ENCODE data around the gene VN1R4. TPM values are rescaled to one million over a fixed set of nuclear protein-coding genes. Genes with fewer than 3 reads are reported as not detected.
"Not testable (repeated sequence)": the region's sequence is repeated elsewhere in the genome, so short reads cannot be mapped to it uniquely, and the experiment has no call there.

The VN1R4 gene, protein sequence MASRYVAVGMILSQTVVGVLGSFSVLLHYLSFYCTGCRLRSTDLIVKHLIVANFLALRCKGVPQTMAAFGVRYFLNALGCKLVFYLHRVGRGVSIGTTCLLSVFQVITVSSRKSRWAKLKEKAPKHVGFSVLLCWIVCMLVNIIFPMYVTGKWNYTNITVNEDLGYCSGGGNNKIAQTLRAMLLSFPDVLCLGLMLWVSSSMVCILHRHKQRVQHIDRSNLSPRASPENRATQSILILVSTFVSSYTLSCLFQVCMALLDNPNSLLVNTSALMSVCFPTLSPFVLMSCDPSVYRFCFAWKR
- total RNA-seq: not detected

- not testable (repeated sequence) for H3K27me3 Mint-ChIP-seq (ENCODE audit: low read depth); H3K4me3 Mint-ChIP-seq; H3K4me1 Mint-ChIP-seq (ENCODE audit: low read depth); DNase-seq; H3K36me3 Mint-ChIP-seq (ENCODE audit: insufficient read depth); ATAC-seq
- peaks cover 49% of the 10 kb centered on the region for H3K9me3 Mint-ChIP-seq
Measured at GRCh38 chr19:53267623-53268022, at the start of gene VN1R4. Gene VN1R4, minus strand, starts transcription at chr19:53267723. Its CDS starts 58 bp downstream, at chr19:53267665.

DNA sequence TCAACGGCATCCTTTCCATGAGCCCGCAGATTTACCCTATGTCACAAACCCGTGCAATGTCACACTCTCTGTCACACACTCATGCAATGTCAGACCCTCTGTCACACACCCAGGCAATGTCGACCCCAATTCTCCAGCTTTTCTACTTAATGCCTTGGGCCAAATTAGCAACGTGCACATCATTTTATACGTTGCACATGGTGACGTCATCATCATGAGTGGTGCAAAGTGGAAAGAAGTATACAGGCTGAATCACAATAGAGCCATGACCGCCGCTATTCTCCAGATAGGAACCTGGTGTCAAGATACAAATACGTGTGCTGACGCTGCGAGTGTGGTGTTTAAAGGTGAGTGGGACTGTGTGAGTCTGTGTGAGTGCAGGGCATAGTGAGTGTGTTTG lies 44.4 kb upstream of the VN1R4 start:
- no peak for ATAC-seq
- H3K9me3 Mint-ChIP-seq: peaks cover 38% of the 10 kb centered on the region
- DNase-seq: no peak
- no peaks in the 10 kb centered on the region for H3K36me3 Mint-ChIP-seq (ENCODE audit: insufficient read depth)
- H3K4me1 Mint-ChIP-seq (ENCODE audit: low read depth): no peaks in the 10 kb centered on the region
- peaks cover 29% of the 10 kb centered on the region for H3K27me3 Mint-ChIP-seq (ENCODE audit: low read depth)
- H3K4me3 Mint-ChIP-seq: no peak overlapping the region

- DNase-seq (no peak), ATAC-seq (no peak)
- H3K4me1 Mint-ChIP-seq (ENCODE audit: low read depth): no peaks in the 10 kb centered on the region
- H3K36me3 Mint-ChIP-seq (ENCODE audit: insufficient read depth): no peaks in the 10 kb centered on the region
- H3K9me3 Mint-ChIP-seq: peaks cover 39% of the 10 kb centered on the region
- peaks cover 37% of the 10 kb centered on the region for H3K27me3 Mint-ChIP-seq (ENCODE audit: low read depth)
- no peak overlapping the region for H3K4me3 Mint-ChIP-seq
Measured at GRCh38 chr19:53311044-53311443, 43.5 kb upstream of the VN1R4 start.

DNA sequence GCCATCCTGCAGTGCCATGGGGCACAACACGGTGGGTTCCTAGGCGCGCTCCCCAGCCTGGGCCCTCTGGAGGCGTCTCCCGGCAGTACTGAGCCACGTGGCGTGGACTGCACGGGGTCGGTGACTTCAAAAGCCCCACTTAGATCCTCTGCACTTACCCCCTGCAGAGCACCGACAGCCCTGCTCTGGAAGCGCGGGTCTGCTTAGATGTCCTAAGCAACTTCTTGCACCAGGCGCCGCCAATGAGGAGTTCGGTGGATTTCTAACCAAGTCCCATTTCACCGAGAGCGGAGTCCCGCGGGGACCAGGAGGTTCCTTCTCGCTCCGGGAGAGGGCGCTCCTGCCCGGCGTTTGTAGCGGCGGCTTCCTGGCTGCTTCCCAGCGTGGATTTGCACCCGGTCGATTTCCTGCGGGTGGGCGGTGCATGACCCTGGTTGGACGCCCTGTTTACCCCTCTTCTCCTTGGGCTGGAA lies 40.9 kb upstream of the VN1R4 start:
- Mint-ChIP-seq H3K9me3 (peaks cover 33% of the 10 kb centered on the region), H3K36me3 (ENCODE audit: insufficient read depth) (no peaks in the 10 kb centered on the region), H3K4me1 (ENCODE audit: low read depth) (no peaks in the 10 kb centered on the region), H3K27me3 (ENCODE audit: low read depth) (peaks cover 27% of the 10 kb centered on the region), H3K4me3 (no peak overlapping the region)
- ATAC-seq: no peak
- no peak for DNase-seq

GRCh38 chr19:53301341-53301740 lies 33.8 kb upstream of the VN1R4 start:
- not testable (repeated sequence) for H3K27me3 Mint-ChIP-seq (ENCODE audit: low read depth); ATAC-seq; H3K36me3 Mint-ChIP-seq (ENCODE audit: insufficient read depth); H3K4me3 Mint-ChIP-seq; H3K4me1 Mint-ChIP-seq (ENCODE audit: low read depth); DNase-seq
- H3K9me3 Mint-ChIP-seq: peaks cover 12% of the 10 kb centered on the region

- H3K36me3 Mint-ChIP-seq (ENCODE audit: insufficient read depth): no peaks in the 10 kb centered on the region
- peaks cover 47% of the 10 kb centered on the region for H3K9me3 Mint-ChIP-seq
- ATAC-seq: no peak
Measured at GRCh38 chr19:53294786-53295441, 27.4 kb upstream of the VN1R4 start.

GRCh38 chr19:53290758-53291549 lies 23.4 kb upstream of the VN1R4 start:
- Mint-ChIP-seq H3K4me3 (no peak overlapping the region), H3K27me3 (ENCODE audit: low read depth) (no peaks in the 10 kb centered on the region), H3K36me3 (ENCODE audit: insufficient read depth) (no peaks in the 10 kb centered on the region), H3K4me1 (ENCODE audit: low read depth) (no peaks in the 10 kb centered on the region), H3K9me3 (peaks cover 55% of the 10 kb centered on the region)
- ATAC-seq (no peak), DNase-seq (no peak)

More at GRCh38 chr19:53294786-53295441, 27.4 kb upstream of the VN1R4 start:
- H3K4me3 Mint-ChIP-seq: no peak overlapping the region
- DNase-seq: no peak
- no peaks in the 10 kb centered on the region for H3K27me3 Mint-ChIP-seq (ENCODE audit: low read depth)
- no peaks in the 10 kb centered on the region for H3K4me1 Mint-ChIP-seq (ENCODE audit: low read depth)

DNA sequence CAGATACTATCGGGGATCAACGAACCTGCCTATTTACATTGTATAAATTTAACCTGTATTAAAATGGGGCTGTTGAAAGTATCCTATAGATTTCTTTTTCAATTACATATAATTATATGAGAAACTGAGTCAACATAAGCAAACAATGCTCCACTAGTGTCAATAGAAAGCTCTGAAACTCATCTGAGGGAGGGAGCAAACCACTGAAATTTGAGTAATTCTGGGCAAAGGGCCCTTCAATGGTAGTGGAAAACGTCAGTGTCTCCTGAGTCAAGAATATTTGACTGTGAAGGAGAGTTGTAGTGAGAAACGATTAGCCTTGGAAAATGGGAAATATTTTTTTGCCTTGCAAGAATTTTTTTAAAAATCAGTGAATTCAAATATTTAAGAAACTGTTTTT lies 17.6 kb upstream of the VN1R4 start:
- peaks cover 27% of the 10 kb centered on the region for H3K9me3 Mint-ChIP-seq
- no peak for ATAC-seq
- no peak overlapping the region for H3K4me3 Mint-ChIP-seq
- no peaks in the 10 kb centered on the region for H3K27me3 Mint-ChIP-seq (ENCODE audit: low read depth)
- no peaks in the 10 kb centered on the region for H3K36me3 Mint-ChIP-seq (ENCODE audit: insufficient read depth)
- H3K4me1 Mint-ChIP-seq (ENCODE audit: low read depth): no peaks in the 10 kb centered on the region
- no peak for DNase-seq

- H3K4me1 Mint-ChIP-seq (ENCODE audit: low read depth); ATAC-seq; H3K4me3 Mint-ChIP-seq; DNase-seq; H3K27me3 Mint-ChIP-seq (ENCODE audit: low read depth); H3K36me3 Mint-ChIP-seq (ENCODE audit: insufficient read depth): not testable (repeated sequence)
- peaks cover 34% of the 10 kb centered on the region for H3K9me3 Mint-ChIP-seq
Measured at GRCh38 chr19:53281947-53282346, 14.4 kb upstream of the VN1R4 start.

DNA sequence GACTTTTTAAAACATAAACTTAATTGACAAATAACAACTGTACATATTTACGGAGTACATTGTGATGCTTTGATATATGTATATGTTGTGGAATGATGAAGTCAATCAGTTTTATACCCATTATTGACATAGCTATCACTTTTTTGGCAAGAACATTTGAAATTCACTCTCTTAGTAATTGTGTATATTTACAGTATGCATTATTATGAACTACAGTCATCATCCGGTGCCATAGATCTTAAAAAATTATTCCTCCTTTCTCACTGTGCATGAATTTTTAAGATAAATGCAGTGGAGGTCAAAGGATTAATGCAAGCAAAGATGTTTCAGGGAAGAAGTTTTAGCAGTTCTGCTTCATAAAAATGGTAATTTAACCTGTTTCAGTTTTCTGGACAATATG lies 8.0 kb upstream of the VN1R4 start:
- H3K27me3 Mint-ChIP-seq (ENCODE audit: low read depth): peaks cover 5% of the 10 kb centered on the region
- H3K9me3 Mint-ChIP-seq: peaks cover 50% of the 10 kb centered on the region
- DNase-seq (no peak), ATAC-seq (no peak)
- no peak overlapping the region for H3K4me3 Mint-ChIP-seq
- H3K4me1 Mint-ChIP-seq (ENCODE audit: low read depth): no peaks in the 10 kb centered on the region
- H3K36me3 Mint-ChIP-seq (ENCODE audit: insufficient read depth): no peaks in the 10 kb centered on the region

GRCh38 chr19:53272044-53272443 lies 4.5 kb upstream of the VN1R4 start:
- Mint-ChIP-seq H3K27me3 (ENCODE audit: low read depth) (peaks cover 2% of the 10 kb centered on the region), H3K4me3 (no peak overlapping the region), H3K4me1 (ENCODE audit: low read depth) (no peaks in the 10 kb centered on the region), H3K36me3 (ENCODE audit: insufficient read depth) (no peaks in the 10 kb centered on the region), H3K9me3 (peaks cover 42% of the 10 kb centered on the region)
- ATAC-seq: no peak
- no peak for DNase-seq

- DNase-seq; ATAC-seq; H3K27me3 Mint-ChIP-seq (ENCODE audit: low read depth); H3K36me3 Mint-ChIP-seq (ENCODE audit: insufficient read depth); H3K4me3 Mint-ChIP-seq; H3K4me1 Mint-ChIP-seq (ENCODE audit: low read depth): not testable (repeated sequence)
- peaks cover 50% of the 10 kb centered on the region for H3K9me3 Mint-ChIP-seq
Measured at GRCh38 chr19:53269861-53270260, 2.3 kb upstream of the VN1R4 start.

- H3K36me3 Mint-ChIP-seq (ENCODE audit: insufficient read depth); ATAC-seq; H3K4me1 Mint-ChIP-seq (ENCODE audit: low read depth); H3K4me3 Mint-ChIP-seq; DNase-seq: not testable (repeated sequence)
- H3K9me3 Mint-ChIP-seq: peaks cover 23% of the 10 kb centered on the region
- peaks cover 11% of the 10 kb centered on the region for H3K27me3 Mint-ChIP-seq (ENCODE audit: low read depth)
Measured at GRCh38 chr19:53257715-53258342, 9.7 kb downstream of the VN1R4 start, which contains the start of gene VN1R2. Gene VN1R2, plus strand, starts transcription at chr19:53258292. Its CDS starts 84 bp downstream, at chr19:53258376.
